GM19351 (cell line): ENCODE results near the gene LMAN1.

ENCODE experiments used
- ATAC-seq: cut with Tn5 transposase; IDR thresholded peaks from one replicate; pipeline ENCODE4 v1.9.1; 2021; ENCODE audit warnings: mild to moderate bottlenecking, moderate library complexity; ENCODE audit not compliant: unreplicated experiment

LMAN1 gene, protein sequence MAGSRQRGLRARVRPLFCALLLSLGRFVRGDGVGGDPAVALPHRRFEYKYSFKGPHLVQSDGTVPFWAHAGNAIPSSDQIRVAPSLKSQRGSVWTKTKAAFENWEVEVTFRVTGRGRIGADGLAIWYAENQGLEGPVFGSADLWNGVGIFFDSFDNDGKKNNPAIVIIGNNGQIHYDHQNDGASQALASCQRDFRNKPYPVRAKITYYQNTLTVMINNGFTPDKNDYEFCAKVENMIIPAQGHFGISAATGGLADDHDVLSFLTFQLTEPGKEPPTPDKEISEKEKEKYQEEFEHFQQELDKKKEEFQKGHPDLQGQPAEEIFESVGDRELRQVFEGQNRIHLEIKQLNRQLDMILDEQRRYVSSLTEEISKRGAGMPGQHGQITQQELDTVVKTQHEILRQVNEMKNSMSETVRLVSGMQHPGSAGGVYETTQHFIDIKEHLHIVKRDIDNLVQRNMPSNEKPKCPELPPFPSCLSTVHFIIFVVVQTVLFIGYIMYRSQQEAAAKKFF

GRCh38 chr18:59358712-59359575 is at the start of gene LMAN1:
Gene LMAN1, minus strand, starts transcription at chr18:59359265. Its CDS starts 21 bp downstream, at chr18:59359244.
- peak; percentile 92 for ATAC-seq

DNA sequence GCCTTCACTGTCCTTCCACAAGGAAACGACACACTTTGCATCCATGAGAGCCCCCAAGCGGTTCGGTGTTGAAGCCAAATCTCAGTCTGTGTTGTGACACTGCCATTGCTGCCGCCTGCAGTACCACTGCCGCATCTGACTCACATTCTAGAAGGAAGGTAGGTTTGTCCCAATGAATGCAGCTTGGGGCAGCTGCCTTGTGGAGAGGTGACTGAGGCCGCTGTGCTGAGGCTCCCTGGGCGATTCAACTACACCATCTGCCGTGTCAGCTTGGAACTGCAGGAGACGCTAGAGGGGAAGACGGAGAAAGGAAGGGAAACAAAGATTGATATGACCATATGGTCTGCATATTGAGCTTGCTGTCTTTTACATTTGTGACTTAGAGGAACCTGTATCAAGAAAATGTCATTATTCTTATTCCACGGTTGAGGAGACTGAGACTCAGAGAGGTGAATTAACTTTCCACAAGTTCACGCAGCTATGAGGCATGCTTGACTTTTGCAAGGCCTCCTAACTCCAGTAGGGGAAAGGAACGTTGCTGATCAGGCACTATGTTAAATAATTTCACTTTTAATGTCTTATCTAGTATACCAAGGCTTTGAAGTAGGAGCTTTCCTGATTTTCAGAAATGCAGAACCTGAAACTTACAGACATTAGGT is 43.5 kb upstream of the LMAN1 start:
- ATAC-seq, result peak; percentile 98

DNA sequence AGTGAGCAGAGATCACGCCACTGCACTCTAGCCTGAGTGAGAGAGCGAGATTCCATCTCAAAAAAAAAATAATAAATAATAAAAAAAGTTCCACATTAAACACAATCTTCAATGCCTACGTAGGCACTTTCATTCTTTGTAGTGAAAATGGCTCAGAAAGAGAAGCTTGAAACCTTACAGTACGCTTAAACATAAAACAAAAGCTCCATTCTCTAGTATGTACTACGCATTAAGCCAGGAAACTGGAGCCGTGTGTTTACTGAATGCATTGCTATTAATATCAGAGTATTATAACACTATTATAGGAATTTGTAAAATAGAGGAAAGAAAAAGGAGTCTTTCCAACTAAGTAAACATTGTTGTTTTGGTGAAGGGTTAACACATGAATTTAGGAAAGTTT is 41.3 kb upstream of the LMAN1 start:
- ATAC-seq, result no peak

DNA sequence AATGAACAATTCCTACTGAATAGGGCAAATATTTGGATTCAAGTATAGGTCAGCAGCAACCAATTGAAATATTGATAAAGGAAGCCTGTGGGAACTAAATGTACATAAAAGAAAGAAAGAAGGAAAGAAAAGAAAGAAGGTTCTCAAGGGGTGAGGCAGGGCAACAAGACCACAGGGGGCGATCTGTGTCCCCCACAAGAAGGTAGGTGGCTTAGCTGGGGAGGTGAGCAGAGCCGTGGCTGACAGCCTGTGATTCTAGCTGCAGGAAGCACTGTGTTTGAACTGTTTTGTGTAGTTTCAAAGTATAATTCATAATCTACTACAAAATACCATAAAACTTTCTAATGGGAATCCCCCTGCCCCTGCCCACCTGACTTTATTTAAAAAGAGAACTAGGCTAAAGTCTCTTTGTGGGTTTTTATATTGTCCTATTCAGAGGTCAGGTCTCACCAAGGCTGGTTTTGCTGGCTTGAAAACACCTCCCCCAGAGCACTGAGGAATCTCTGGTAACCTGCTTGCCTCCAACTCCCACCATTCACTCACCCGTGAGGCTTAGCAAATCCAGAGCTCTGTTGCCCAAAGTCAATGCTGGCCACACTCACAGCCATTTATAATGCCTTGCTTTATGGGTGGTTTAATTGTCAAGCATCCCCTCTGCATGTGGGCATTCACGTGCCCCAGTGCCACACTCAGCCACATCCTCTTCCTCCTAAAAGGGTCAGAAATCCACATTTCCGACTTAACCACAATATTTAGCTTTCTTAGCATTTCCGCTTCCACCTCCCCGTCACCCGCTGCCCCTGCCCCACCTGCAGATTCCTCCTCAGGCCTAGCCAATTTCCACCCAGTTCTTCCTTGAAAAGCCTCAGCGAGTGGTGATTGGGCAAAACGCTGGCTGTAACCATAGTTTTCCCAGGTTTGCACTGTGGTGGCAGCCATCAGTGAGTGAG is 36.4 kb upstream of the LMAN1 start:
- ATAC-seq, result no peak

GRCh38 chr18:59393381-59393780 is 34.3 kb upstream of the LMAN1 start:
- no peak for ATAC-seq

DNA sequence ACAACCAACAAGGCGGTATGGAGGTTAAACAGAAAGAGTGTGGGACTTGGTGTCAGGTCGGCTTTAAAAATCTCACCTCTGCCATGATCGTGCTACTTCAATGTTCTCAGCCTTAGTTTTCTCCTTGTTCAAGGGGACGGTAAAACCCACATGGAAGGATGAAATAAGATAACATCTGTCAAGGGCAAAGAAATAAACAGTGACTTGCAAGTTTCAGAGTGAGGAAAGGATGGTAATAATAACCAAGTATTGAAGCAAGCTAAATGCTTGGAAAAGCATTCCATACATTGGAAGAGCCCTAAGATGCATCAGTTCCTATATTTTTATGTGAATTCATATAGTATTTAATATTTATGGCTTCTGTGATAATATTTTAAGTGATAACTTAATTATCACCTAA is 29.8 kb upstream of the LMAN1 start:
- no peak for ATAC-seq

GRCh38 chr18:59387687-59388565 is 28.9 kb upstream of the LMAN1 start:
- no peak for ATAC-seq

DNA sequence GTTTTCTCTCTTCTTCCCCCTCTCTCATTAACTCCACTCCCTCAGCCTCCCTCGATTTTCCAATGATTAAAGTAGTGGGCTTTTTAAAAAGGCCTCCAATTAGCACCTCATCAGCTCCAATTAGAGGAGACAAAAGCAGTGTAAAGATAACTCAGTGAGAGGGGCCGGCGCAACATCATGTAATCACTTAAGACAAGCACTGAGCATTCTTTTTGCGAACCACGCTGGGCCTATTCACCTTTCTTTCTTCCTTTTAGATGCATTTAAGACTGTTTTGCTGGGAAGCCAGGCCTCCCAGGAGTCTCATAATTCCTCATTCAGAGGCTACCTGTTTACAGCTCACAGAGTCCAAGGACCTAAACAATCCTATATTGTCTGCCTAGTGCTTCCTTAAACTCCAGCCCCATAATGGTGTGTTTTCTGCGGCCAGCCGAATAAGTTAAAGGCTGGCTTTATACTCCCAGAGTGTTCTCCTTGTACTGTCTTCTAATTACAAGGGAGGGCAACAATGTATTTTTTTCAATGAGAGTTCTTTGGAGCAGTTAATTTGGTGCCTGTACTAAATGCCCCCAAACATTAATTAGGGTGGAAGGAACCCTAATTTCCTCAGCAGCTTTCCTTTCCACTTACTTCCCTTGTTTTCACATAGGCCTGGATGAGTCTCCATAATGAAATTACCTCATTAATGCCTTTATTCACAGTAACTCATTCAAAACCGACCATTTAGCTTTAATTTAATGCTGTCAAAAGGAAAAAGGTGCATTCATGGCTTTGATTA is 28.0 kb upstream of the LMAN1 start:
- no peak for ATAC-seq

GRCh38 chr18:59385191-59385590 is 26.1 kb upstream of the LMAN1 start:
- ATAC-seq, result no peak

DNA sequence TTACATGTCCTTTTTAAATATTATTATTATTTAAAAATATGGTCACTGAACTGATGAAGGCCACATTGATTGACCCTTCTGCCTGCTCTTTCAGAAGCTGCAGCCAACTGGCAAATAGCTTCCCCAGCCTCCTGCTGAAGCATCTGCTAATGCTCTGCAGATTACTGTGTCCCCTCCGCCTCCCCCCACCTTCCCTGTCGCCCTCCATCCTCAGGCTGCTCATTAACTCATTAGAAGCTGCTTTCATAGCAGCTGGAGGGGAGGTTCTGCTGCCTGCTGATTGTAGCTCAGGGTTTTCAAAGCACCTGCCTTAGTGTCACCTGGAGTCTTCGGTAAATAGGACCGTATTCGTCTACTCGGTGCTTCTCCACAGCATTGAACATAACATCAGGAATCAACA is 24.8 kb upstream of the LMAN1 start:
- ATAC-seq, result no peak

GRCh38 chr18:59382383-59382782 is 23.3 kb upstream of the LMAN1 start:
- no peak for ATAC-seq

DNA sequence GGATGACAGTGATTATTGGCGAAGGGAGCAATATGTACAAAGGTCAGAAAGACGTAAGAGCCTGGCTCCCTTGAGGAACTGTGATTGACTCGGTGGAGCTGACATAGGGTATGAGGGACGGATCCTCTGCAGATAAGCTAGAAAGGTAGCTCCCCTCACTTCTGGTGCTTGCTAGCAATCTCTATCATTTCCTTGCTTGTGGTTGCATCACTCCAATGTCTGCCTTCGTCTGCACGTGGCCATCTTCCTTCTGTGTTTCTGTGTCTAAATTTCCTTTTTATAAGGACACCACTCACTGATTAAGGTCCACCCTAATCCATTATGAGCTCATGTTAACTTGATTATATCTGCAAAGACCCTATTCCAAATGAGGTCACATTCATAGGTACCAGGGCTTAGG is 22.9 kb upstream of the LMAN1 start:
- no peak for ATAC-seq

DNA sequence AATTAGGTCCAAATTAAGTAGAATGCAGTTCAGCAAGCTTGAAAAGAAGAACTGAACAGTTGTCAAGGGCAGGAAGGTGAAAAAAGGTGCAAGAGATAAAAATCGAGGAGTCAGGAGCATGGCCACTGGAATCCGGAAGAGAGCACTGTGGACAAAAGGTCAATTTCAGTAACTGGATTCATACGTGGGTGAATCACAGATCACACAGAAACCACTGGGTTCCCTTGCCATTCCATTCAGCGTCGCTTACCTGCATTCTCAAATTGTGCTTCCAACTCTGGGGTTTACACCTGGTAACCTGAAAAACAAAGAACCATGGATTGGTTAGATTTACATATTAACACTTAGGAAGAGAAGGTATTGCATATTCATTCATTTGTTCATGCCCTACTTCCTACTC is 21.6 kb upstream of the LMAN1 start:
- no peak for ATAC-seq

DNA sequence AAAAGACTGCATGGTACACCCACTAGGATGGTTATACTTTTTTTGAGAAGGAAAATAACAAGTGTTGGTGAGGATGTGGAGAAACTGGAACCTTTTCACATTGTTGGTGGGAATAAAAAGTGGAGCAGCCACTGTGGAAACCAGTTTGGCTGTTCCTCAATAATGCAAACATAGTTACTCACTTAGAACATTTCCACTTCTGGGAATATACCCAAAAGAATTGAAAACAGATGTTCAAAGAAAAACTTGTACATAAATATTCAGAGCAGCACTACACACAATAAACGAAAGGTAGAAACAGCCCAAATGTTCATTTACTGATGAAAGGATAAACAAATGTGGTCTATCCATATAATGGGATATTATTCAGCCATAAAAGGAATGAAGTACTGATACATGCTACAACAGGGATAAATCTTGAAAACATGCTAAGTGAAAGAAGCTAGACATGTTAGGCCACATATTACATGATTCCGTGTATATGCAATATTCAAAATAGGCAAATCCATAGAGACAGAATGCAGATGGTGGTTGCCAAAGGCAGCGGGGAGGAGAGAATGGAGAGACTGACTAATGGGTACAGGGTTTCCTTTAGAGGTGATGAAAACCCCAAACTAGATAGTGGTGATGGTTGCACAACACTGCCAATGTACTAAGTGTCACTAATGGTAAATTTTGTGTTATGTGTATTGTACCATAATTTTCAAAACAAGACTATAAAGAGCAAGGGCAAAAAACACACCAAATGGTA is 20.9 kb upstream of the LMAN1 start:
- ATAC-seq, result no peak

DNA sequence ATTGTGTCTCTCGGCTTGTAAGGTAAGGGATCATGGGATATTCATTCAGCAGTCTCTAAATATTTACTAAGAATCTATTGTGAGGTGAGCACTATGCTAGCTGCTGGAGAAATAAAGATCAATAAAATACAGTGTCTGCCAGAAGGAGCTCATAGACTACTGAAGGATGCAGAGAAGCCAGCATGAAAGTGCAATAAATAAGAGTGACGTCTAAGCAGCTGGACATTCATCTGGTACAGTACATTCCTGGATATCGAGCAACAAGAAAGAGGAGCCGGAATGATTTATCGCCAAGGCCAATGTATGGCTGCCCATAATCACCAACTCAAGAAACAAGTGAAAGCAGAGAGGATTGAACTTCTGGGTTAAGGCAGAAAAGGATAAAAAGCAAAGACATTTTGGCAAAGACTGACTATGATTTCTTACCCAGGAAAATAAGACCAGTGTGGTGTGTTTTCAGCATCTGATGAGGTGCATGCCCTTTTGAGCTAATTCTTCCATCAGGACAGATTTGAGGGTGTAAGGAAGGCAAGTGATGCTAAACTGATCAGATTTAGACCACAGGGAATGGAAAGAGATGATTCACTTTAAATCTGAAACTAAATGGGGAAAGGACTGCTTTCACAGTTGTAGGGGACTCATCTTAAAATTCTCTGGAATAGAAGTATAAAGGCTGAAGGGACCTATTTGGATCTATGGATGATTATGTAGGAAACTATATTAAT is 18.7 kb upstream of the LMAN1 start:
- ATAC-seq, result no peak

DNA sequence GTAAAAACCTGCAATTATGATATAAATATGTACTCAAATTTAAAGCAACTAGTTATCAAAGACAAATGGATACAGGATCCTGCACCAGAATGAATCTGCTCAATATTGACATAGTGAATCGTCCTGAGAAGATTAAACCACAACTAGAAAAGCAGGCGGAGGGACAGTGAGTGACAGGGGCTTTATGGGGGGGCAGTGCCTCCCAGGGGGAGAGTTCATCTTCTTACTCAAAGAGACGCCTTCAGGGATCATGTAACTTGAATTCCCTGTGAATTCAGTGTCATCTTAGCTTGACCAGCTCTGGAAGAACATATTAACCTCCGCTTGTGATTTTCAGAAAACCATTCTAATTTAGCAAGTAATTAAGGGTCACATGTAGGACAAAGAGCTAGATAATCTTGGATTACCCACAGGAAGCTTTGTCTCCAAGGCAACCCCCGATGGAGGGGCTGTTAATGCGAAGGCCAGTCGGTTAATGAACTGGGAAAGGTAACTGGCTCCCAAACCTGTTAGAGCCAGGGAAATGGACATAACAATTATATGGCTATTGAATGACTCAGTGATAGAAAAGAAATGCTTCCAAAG is 17.4 kb upstream of the LMAN1 start:
- ATAC-seq, result no peak

GRCh38 chr18:59374128-59374527 is 15.1 kb upstream of the LMAN1 start:
- ATAC-seq, result no peak
